Measurements from ENCODE around the gene ANK2.

Gene ANK2

GRCh38 chr4:113330200-113330599, 280.7 kb downstream of the ANK2 start:
- no peak for DNase-seq (ENCODE audit: low read depth in 1 of 2, low spot score in 1 of 2)

GRCh38 chr4:113331811-113332210, 282.4 kb downstream of the ANK2 start:
- no peak for DNase-seq (ENCODE audit: low read depth in 1 of 2, low spot score in 1 of 2)

GRCh38 chr4:113332701-113333100, 283.2 kb downstream of the ANK2 start:
- DNase-seq (ENCODE audit: low read depth in 1 of 2, low spot score in 1 of 2), result no peak

- DNase-seq (ENCODE audit: low read depth in 1 of 2, low spot score in 1 of 2), result no peak
Measured at GRCh38 chr4:113335746-113336145, 286.3 kb downstream of the ANK2 start.

DNA sequence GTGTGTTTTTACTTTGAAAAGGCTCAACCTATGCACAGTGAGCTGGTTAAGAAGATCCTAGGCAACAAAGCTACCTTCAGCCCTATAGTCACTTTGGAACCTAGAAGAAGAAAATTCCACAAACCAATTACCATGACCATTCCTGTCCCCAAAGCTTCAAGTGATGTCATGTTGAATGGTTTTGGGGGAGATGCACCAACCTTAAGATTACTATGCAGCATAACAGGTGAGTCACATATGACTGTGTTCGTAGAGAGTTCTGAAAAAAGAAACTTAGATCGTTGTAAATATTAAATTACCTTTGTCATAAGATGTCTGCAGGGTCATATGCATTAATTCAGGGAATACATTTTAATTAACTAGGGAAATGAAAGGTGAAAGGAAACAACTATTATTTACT, 287.1 kb downstream of the ANK2 start:
- no peak for DNase-seq (ENCODE audit: low read depth in 1 of 2, low spot score in 1 of 2)

DNA sequence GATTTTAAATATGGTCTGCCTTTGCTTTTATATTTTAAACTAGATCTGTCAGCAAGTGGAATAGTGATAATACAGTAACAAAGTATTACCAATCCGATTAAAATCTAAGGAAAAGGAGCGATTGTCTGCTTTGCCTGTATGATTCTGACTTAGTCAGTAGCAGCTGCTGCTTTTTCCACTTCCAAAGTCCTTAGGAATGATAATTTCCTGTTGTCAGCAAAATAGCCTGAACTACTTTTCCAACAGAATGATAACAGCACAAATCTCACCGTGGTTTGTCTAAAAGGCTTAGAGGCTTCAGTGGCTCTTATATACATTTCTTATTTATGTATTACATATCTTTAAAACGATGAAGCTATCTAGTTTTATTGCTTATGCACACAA, 290.0 kb downstream of the ANK2 start:
- DNase-seq (ENCODE audit: low read depth in 1 of 2, low spot score in 1 of 2), result no peak

GRCh38 chr4:113344100-113344499, 294.6 kb downstream of the ANK2 start:
- DNase-seq (ENCODE audit: low read depth in 1 of 2, low spot score in 1 of 2), result no peak

- no peak for DNase-seq (ENCODE audit: low read depth in 1 of 2, low spot score in 1 of 2)
Measured at GRCh38 chr4:113347245-113347644, 297.8 kb downstream of the ANK2 start.

- no peak for DNase-seq (ENCODE audit: low read depth in 1 of 2, low spot score in 1 of 2)
Measured at GRCh38 chr4:113349430-113349829, 300.0 kb downstream of the ANK2 start.

DNA sequence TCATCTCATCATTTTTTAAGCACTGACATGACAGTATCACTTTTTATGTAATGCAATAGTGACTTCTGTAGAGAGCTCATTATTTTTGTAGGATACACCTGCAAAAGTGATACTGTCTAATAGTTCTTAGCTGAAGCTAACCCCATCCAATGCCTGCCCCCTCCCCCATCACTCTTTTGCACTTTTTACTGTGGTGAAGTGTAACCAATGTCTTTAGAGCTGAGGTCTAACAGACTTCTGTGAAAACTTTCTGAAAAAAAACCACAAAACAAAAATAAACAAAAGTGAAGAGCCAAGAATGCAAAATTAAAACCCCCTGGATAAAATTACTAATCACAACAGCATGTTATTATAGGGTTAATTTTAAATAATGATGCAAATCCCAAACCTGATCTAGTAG, 301.1 kb downstream of the ANK2 start:
- no peak for DNase-seq (ENCODE audit: low read depth in 1 of 2, low spot score in 1 of 2)

GRCh38 chr4:113355550-113356371, 306.3 kb downstream of the ANK2 start:
- DNase-seq (ENCODE audit: low read depth in 1 of 2, low spot score in 1 of 2), result peak; percentile 15 to 51

DNA sequence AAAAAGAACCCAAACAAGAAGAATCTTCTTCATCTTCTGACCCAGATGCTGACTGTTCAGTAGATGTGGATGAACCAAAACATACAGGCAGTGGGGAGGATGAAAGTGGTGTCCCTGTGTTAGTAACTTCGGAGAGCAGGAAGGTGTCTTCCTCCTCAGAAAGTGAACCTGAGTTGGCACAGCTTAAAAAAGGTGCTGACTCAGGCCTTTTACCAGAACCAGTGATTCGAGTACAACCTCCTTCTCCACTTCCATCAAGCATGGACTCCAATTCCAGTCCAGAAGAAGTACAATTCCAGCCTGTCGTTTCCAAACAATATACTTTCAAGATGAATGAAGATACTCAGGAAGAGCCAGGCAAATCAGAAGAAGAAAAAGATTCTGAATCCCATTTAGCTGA, 307.0 kb downstream of the ANK2 start:
- no peak for DNase-seq (ENCODE audit: low read depth in 1 of 2, low spot score in 1 of 2)

- no peak for DNase-seq (ENCODE audit: low read depth in 1 of 2, low spot score in 1 of 2)
Measured at GRCh38 chr4:113358784-113359183, 309.3 kb downstream of the ANK2 start.

DNA sequence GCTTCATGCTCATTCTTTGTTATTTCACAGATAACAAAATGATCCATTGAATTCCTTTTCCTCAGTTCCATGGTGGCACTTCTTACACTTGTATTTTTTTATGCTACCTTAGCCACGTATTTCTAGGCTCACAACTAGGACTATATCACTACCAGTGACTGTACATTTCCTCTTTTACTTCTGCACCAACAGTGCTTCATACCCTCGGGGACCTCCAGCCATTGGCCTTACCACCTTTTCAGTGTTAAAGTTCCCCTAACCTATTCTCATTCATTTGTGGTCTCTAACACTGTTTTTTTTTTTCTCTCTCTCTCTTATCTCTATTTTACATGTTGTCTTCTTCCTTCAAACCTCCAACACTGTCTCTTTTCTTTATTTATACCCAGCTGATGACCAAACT, 315.9 kb downstream of the ANK2 start:
- DNase-seq (ENCODE audit: low read depth in 1 of 2, low spot score in 1 of 2), result no peak

DNA sequence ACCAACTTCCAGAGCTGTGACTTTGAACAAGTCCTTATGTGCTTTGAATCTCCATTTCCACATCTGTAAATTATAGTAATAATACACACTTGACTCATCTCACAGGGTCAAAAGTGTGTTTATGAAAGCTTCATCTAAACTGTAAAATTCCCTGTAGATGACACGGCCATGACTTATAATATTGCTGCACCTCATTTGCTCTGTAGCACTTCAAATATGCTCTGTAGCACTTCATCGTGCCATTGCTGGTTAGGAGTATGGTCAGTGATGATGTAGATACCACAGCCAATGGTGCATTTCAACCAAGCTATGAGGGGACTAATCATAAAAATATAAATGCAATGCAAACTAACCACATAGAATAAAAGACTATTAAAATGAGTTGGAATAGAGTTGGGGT, 318.6 kb downstream of the ANK2 start:
- DNase-seq (ENCODE audit: low read depth in 1 of 2, low spot score in 1 of 2), result no peak

DNA sequence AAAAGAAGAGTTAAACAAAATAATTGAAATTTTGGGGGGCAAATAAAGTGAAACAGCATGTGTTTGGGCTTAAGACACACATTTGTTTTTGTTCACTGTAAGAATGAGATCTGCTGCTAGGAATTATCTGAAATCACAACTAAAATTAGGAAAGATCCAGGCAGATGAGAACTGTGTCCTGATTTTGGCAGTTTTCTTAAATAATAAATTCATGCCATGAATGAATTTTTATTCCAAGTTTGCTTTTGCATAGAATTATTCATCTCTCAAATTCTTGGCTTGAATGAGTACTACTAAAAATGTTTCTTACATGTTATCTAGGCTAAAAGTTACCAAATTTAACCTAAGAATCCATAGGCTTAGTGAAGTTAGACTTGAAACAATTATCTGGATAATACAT, 321.7 kb downstream of the ANK2 start:
- DNase-seq (ENCODE audit: low read depth in 1 of 2, low spot score in 1 of 2), result no peak

DNA sequence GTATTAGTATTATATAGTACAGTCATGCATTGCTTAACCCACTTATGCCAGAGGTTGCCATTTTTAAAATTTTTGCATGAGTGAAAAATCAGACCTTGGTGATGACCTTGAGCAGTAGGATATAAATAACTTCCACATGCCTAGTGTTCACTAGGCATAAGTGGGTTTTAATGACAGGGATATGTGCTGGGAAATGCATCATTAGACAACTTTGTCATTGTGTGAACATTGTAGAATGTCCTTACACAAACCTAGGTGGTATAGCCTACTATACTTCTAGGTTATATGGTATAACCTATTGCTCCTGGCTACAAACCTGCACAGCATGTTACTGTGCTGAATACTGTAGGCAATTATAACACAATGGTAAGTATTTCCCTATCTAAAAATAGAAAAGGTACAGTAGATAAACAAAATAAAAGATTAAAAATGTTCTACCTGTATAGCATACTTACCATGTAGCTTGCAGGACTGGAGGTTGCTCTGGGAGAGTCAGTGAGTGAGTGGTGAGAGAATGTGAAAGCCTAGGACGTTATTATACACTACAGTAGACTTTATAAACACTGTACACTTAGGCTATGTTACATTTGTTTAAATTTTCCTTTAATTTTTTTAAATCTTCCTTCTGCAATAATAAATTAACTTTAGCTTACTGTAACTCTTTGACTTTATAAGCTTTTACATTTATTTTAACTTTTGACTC, 326.7 kb downstream of the ANK2 start:
- DNase-seq (ENCODE audit: low read depth in 1 of 2, low spot score in 1 of 2), result no peak

GRCh38 chr4:113378836-113379235, 329.4 kb downstream of the ANK2 start:
- no peak for DNase-seq (ENCODE audit: low read depth in 1 of 2, low spot score in 1 of 2)

DNA sequence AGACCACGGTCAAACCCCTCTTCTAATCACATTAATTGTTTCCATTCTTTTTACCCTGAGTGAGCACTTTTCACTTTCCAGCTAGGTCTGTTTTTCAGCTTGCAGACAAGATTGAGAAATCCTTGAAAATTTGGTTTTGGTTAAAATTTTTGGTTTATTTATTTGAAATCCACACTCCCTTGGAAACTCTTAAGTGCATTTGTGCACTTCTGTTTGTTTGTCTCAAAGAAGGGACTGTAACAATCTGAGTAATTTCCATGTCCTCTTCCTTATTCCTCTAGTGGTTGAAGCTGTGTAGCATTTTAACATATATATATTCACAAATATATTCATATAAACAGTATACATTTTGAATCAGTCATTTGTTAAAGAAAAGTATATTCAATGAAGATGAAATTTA, 333.3 kb downstream of the ANK2 start:
- no peak for DNase-seq (ENCODE audit: low read depth in 1 of 2, low spot score in 1 of 2)

DNA sequence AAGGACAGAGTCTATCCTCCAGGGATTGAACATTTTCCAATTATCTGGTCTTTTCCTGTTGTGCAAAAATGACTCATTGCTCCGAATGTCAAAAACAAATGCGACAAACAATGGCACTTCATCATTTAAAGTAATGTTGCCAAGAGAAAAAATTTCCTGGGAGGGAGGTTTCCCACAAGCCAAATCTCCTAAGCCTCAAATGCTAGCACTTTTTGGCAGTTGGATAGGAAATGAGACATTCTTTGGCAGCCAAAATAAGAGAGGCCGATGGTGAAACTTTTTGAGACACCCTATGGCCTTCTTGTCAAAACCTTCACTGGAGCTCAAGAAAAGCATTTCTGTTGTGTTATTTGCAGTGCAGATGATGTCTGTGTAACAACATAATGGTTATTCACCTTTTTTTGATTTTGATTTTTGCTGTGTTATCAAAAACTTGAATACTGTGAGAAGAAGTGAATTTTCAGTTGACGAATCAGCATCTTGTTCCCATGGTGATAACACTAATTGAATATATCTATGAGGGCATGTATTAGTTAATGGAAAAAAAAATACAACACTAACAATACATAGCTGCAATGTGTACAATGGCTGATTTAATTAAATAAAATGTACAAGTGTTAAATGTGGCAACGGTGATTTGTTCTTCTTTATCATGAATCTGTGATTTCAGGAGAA, 333.8 kb downstream of the ANK2 start:
- no peak for DNase-seq (ENCODE audit: low read depth in 1 of 2, low spot score in 1 of 2)

DNA sequence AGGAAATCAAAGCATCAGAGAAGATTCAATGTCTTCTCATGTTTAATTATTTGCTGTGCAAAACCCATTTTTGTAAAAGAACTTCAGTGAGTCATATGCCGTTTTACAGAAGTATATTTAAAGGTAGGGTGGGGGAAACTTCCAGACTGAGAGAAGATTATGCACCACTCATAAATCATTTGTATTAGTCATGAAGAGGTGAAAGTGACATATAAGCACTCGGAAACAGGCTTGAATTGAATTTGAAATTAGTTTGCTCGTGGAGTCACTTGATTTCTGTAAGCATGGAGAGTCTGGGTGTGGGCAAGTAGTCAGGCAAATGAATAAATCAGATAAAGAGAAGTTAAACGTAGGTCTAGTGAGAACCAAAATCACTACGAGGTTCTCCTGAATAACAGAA, 335.1 kb downstream of the ANK2 start:
- DNase-seq (ENCODE audit: low read depth in 1 of 2, low spot score in 1 of 2), result no peak

GRCh38 chr4:113385281-113385899, 335.9 kb downstream of the ANK2 start:
- DNase-seq (ENCODE audit: low read depth in 1 of 2, low spot score in 1 of 2), result no peak
